MCF 10A (cell line): ENCODE data around the gene ADPRHL1. TPM values are rescaled to one million over a fixed set of nuclear protein-coding genes. Genes with fewer than 3 reads are reported as not detected.
"Not testable (repeated sequence)": the region's sequence is repeated elsewhere in the genome, so short reads cannot be mapped to it uniquely, and the experiment has no call there.

Experiments used
- BruUV-seq: library from RNA; stranded (reverse); fragments of 400-500 nt; replicated peaks from 2 replicates; lab custom pipeline; 2021; lab: Mats Ljungman, UMichigan
- CTCF ChIA-PET: fragments of 300-600 bp; sonication (Branson Sonifier 250); formaldehyde crosslinking; extraction: SDS; loops from one replicate; lab custom pipeline; 2021; ENCODE audit warnings: antibody characterized with exemption, inconsistent platforms; lab: Yijun Ruan, JAX
- POLR2A ChIA-PET: fragments of 300-600, 350-650 bp; sonication (Branson Sonifier 250); formaldehyde crosslinking; extraction: SDS; loops from one replicate; lab custom pipeline; 2020; ENCODE audit warnings: antibody characterized with exemption, inconsistent platforms; lab: Yijun Ruan, JAX
- DNase-seq: peaks from one replicate; pipeline ENCODE4 v3.0.0-alpha.2; 2018; ENCODE audit not compliant: unreplicated experiment
- H3K27ac Mint-ChIP-seq: one replicate; pipeline ENCODE4 v1.8.0; 2022; ENCODE audit warnings: mild to moderate bottlenecking, low read depth, mixed read lengths; ENCODE audit not compliant: unreplicated experiment
- H3K27me3 Mint-ChIP-seq: one replicate; pipeline ENCODE4 v1.8.0; 2022; ENCODE audit warnings: mixed read lengths; ENCODE audit not compliant: insufficient read depth, unreplicated experiment
- H3K36me3 Mint-ChIP-seq: one replicate; pipeline ENCODE4 v1.8.0; 2022; ENCODE audit warnings: mild to moderate bottlenecking, moderate library complexity, mixed read lengths; ENCODE audit not compliant: insufficient read depth, unreplicated experiment
- H3K4me1 Mint-ChIP-seq: one replicate; pipeline ENCODE4 v1.8.0; 2022; ENCODE audit warnings: mixed read lengths; ENCODE audit not compliant: insufficient read depth, unreplicated experiment
- H3K4me3 Mint-ChIP-seq: one replicate; pipeline ENCODE4 v1.8.0; 2022; ENCODE audit warnings: mild to moderate bottlenecking, moderate library complexity, mixed read lengths; ENCODE audit not compliant: unreplicated experiment
- H3K9me3 Mint-ChIP-seq: one replicate; pipeline ENCODE4 v1.8.0; 2022; ENCODE audit warnings: mixed read lengths; ENCODE audit not compliant: unreplicated experiment
- CTCF ChIP-seq: fragments of 200-600 bp; IDR thresholded peaks from one replicate; pipeline ENCODE4 v1.8.0; 2022; ENCODE audit warnings: antibody characterized with exemption, mild to moderate bottlenecking; ENCODE audit not compliant: unreplicated experiment
- intact Hi-C: fragments of 100-400 bp; cut with micrococcal nuclease; formaldehyde crosslinking; loops from 2 replicates; pipeline ENCODE4 v1.14.1; 2022
- total RNA-seq: library from RNA; stranded (reverse); gene quantifications from 2 replicates; pipeline ENCODE4 v1.2.3, GENCODE V29; 2022

ADPRHL1 gene
- total RNA-seq, 1 experiment from 2014 or later = 2.6 TPM

- H3K27ac Mint-ChIP-seq = no peak overlapping the region
- DNase-seq = no peak
- H3K36me3 Mint-ChIP-seq = peaks cover 6% of the 10 kb centered on the region
- H3K27me3 Mint-ChIP-seq = peaks cover 5% of the 10 kb centered on the region
- CTCF ChIA-PET = no interaction called here
- intact Hi-C loops = no loop called here
- TF ChIP-seq CTCF = no peak
- no TSS peak for BruUV-seq
- POLR2A ChIA-PET = no interaction called here
- no peaks in the 10 kb centered on the region for H3K9me3 Mint-ChIP-seq
- H3K4me3 Mint-ChIP-seq = no peak overlapping the region
- H3K4me1 Mint-ChIP-seq = no peaks in the 10 kb centered on the region
These were observed 82.2 kb downstream of the ADPRHL1 start for GRCh38 chr13:113371061-113371460.

- TF ChIP-seq CTCF = no peak
- no peak overlapping the region for H3K27ac Mint-ChIP-seq
- H3K27me3 Mint-ChIP-seq = no peaks in the 10 kb centered on the region
- H3K4me1 Mint-ChIP-seq = no peaks in the 10 kb centered on the region
- CTCF ChIA-PET = no interaction called here
- no peak for DNase-seq
- POLR2A ChIA-PET = no interaction called here
- peaks cover 6% of the 10 kb centered on the region for H3K36me3 Mint-ChIP-seq
- BruUV-seq = no TSS peak
- no peak overlapping the region for H3K4me3 Mint-ChIP-seq
- intact Hi-C loops = no loop called here
- H3K9me3 Mint-ChIP-seq = no peaks in the 10 kb centered on the region
These were observed 83.4 kb downstream of the ADPRHL1 start for GRCh38 chr13:113369881-113370280.

GRCh38 chr13:113369189-113369588 lies 84.1 kb downstream of the ADPRHL1 start:
- CTCF ChIA-PET = no interaction called here
- H3K4me1 Mint-ChIP-seq = no peaks in the 10 kb centered on the region
- TF ChIP-seq CTCF = no peak
- H3K36me3 Mint-ChIP-seq = peaks cover 6% of the 10 kb centered on the region
- DNase-seq = no peak
- POLR2A ChIA-PET = no interaction called here
- no TSS peak for BruUV-seq
- H3K4me3 Mint-ChIP-seq = no peak overlapping the region
- H3K27me3 Mint-ChIP-seq = no peaks in the 10 kb centered on the region
- H3K9me3 Mint-ChIP-seq = no peaks in the 10 kb centered on the region
- H3K27ac Mint-ChIP-seq = no peak overlapping the region
- intact Hi-C loops = no loop called here

GRCh38 chr13:113368353-113368752 lies 84.9 kb downstream of the ADPRHL1 start:
- DNase-seq, CTCF ChIA-PET, H3K4me3 Mint-ChIP-seq, H3K36me3 Mint-ChIP-seq, BruUV-seq, H3K27me3 Mint-ChIP-seq, H3K9me3 Mint-ChIP-seq, intact Hi-C loops, POLR2A ChIA-PET, H3K4me1 Mint-ChIP-seq: not testable (repeated sequence)
- H3K27ac Mint-ChIP-seq = peak overlapping the region; percentile 25

- TF ChIP-seq CTCF = no peak
- no peaks in the 10 kb centered on the region for H3K9me3 Mint-ChIP-seq
- ChIA-PET CTCF (no interaction called here), POLR2A (no interaction called here)
- no peak overlapping the region for H3K4me3 Mint-ChIP-seq
- BruUV-seq = no TSS peak
- intact Hi-C loops = no loop called here
- H3K27me3 Mint-ChIP-seq = no peaks in the 10 kb centered on the region
- H3K27ac Mint-ChIP-seq = peak overlapping the region; percentile 25
- no peak for DNase-seq
- peaks cover 6% of the 10 kb centered on the region for H3K36me3 Mint-ChIP-seq
- H3K4me1 Mint-ChIP-seq = no peaks in the 10 kb centered on the region
These were observed 85.5 kb downstream of the ADPRHL1 start for GRCh38 chr13:113367771-113368170.
